Omental fat pad (tissue), 4 donors: ENCODE results near the gene SLA2. TPM values are rescaled to one million over a fixed set of nuclear protein-coding genes. Genes with fewer than 3 reads are reported as not detected.

Source experiments
- ATAC-seq: fragments of 150-250 bp; one replicate; pipeline ENCODE4 v1.9.1; 2016; ENCODE audit warnings: mild to moderate bottlenecking, moderate library complexity; ENCODE audit not compliant: low FRiP score
- DNase-seq: peaks from one replicate; pipeline ENCODE4 v3.0.0-alpha.2; 2019; ENCODE audit warnings: low spot score
- CTCF ChIP-seq, 3 donors: fragments of 450-650 bp; IDR thresholded peaks; one replicate each; pipeline ENCODE4 v1.5.1; 2016 to 2017; ENCODE audit warnings: antibody characterized with exemption in 3 of 3, mild to moderate bottlenecking in 3 of 3, moderate library complexity in 2 of 3
- total RNA-seq, 4 donors: library from RNA; depleted of rRNA; stranded (reverse); fragments of >200 nt; gene quantifications; one replicate each; pipeline ENCODE4 v1.1.0, GENCODE V29; 2016

Gene SLA2
- total RNA-seq, 4 donors from 2014 or later = 1.1 to 3.2 (median 1.6) TPM

- no peak for TF ChIP-seq CTCF (IDR thresholded peaks at IDR 0.05)
- no peak for ATAC-seq
- no peak for DNase-seq
Measured at GRCh38 chr20:36628076-36628475, 17.9 kb downstream of the SLA2 start.

- ATAC-seq = no peak
- DNase-seq = no peak
- TF ChIP-seq CTCF (IDR thresholded peaks at IDR 0.05) = no peak
Measured at GRCh38 chr20:36624944-36625324, 21.1 kb downstream of the SLA2 start.

- ATAC-seq (no peak), DNase-seq (no peak)
- TF ChIP-seq CTCF (IDR thresholded peaks at IDR 0.05) = no peak
Measured at GRCh38 chr20:36624068-36624943, 21.7 kb downstream of the SLA2 start.

- TF ChIP-seq CTCF (IDR thresholded peaks at IDR 0.05) = no peak
- DNase-seq (no peak), ATAC-seq (no peak)
Measured at GRCh38 chr20:36623444-36623843, 22.6 kb downstream of the SLA2 start.

GRCh38 chr20:36620917-36621316 is 25.1 kb downstream of the SLA2 start:
- ATAC-seq (no peak), DNase-seq (no peak)
- no peak for TF ChIP-seq CTCF (IDR thresholded peaks at IDR 0.05)

GRCh38 chr20:36614781-36615557 is 31.0 kb downstream of the SLA2 start:
- TF ChIP-seq CTCF (IDR thresholded peaks at IDR 0.05) = no peak
- DNase-seq (no peak), ATAC-seq (no peak)
